HUES6 (cell line): ENCODE measurements around the gene RAB27A.
"Not testable (repeated sequence)": the region's sequence is repeated elsewhere in the genome, so short reads cannot be mapped to it uniquely, and the experiment has no call there.

Experiments
- H3K27ac ChIP-seq: 2 replicates; pipeline ENCODE4 v1.7.0; 2013; ENCODE audit warnings: low read depth, mild to moderate bottlenecking, low read length, inconsistent platforms
- H3K27me3 ChIP-seq: 2 replicates; pipeline ENCODE4 v1.6.1; 2013; ENCODE audit warnings: low read length; ENCODE audit not compliant: control insufficient read depth, insufficient read depth
- H3K36me3 ChIP-seq: 2 replicates; pipeline ENCODE4 v1.6.1; 2013; ENCODE audit warnings: low read length; ENCODE audit not compliant: control insufficient read depth, insufficient read depth
- H3K4me1 ChIP-seq: 2 replicates; pipeline ENCODE4 v1.6.1; 2013; ENCODE audit warnings: low read length; ENCODE audit not compliant: control insufficient read depth, insufficient read depth
- H3K4me3 ChIP-seq: 2 replicates; pipeline ENCODE4 v1.5.1; 2013; ENCODE audit warnings: low read depth, low read length
- H3K9ac ChIP-seq: one replicate; pipeline ENCODE4 v1.6.1; 2013; ENCODE audit warnings: mild to moderate bottlenecking, low read length
- H3K9me3 ChIP-seq: 2 replicates; pipeline ENCODE4 v1.6.1; 2013; ENCODE audit warnings: low read depth, low read length; ENCODE audit not compliant: control insufficient read depth, insufficient read depth

The RAB27A gene

DNA sequence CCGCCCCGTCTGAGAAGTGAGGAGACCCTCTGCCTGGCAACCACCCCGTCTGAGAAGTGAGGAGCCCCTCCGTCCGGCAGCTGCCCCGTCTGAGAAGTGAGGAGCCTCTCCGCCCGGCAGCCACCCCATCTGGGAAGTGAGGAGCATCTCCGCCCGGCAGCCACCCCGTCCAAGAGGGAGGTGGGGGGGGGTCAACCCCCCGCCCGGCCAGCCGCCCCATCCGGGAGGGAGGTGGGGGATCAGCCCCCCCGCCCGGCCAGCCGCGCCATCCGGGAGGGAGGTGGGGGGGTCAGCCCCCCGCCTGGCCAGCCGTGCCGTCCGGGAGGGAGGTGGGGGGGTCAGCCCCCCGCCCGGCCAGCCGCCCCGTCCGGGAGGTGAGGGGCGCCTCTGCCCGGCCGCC lies 13.2 kb upstream of the RAB27A start:
- H3K9ac ChIP-seq, H3K36me3 ChIP-seq, H3K27ac ChIP-seq, H3K4me3 ChIP-seq, H3K27me3 ChIP-seq, H3K4me1 ChIP-seq: not testable (repeated sequence)
- H3K9me3 ChIP-seq, result peaks cover 31% of the 10 kb centered on the region

DNA sequence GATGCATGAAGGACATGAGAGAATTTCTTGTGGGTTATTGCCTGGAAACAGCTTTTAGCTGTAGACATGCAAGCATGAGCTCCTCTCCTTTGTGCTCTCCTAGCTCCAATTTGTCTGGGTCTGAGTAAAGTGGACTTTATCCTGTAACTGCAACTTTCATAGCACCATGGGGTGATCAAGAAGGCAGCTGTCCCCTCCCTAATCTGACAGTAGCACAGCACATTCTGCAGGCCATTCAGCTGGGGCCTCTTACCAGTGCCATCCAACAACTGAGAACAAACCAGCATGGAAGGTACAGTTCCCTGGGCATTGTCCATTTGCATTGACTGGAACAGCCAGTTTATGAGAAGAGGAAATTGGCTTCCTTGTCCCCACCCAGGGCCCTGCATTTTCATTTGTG lies 7.7 kb upstream of the RAB27A start:
- Histone ChIP-seq H3K4me3 (no peak overlapping the region), H3K4me1 (no peaks in the 10 kb centered on the region), H3K36me3 (no peaks in the 10 kb centered on the region), H3K9me3 (peaks cover 18% of the 10 kb centered on the region), H3K27ac (no peak overlapping the region), H3K27me3 (no peaks in the 10 kb centered on the region), H3K9ac (no peak overlapping the region)

DNA sequence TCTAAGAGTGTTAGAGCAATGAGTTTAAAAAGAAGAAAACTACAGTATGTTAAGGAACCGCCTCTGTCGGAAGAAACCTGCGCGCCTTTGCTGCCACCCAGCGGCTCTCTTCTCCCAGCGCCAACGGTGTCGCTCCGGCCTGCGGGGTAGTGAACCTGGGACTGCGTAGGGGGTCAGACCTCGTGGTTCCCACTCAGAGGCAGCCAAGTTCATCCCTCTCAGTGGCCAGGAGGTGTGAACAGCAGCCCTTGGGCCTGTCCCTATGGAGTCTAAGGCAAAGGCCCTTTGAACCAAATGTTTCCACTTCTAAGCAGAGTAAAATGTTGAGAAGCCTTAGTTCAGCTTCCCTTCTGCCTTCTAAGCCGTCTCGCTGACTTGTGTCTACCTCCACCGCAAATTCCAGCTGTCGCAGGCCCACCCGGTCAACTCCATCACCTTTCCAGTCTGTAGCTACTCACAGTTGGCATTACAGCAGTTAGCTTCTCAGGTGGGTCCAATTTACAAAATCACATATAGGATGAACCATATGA lies 980 bp upstream of the RAB27A start:
- Histone ChIP-seq H3K9me3 (no peaks in the 10 kb centered on the region), H3K4me1 (peaks cover 6% of the 10 kb centered on the region), H3K9ac (peak overlapping the region; percentile 70), H3K27ac (peak overlapping the region; percentile 12; the same call in 1 of the 2 replicates), H3K4me3 (peak overlapping the region; percentile 85), H3K27me3 (no peaks in the 10 kb centered on the region), H3K36me3 (no peaks in the 10 kb centered on the region)

DNA sequence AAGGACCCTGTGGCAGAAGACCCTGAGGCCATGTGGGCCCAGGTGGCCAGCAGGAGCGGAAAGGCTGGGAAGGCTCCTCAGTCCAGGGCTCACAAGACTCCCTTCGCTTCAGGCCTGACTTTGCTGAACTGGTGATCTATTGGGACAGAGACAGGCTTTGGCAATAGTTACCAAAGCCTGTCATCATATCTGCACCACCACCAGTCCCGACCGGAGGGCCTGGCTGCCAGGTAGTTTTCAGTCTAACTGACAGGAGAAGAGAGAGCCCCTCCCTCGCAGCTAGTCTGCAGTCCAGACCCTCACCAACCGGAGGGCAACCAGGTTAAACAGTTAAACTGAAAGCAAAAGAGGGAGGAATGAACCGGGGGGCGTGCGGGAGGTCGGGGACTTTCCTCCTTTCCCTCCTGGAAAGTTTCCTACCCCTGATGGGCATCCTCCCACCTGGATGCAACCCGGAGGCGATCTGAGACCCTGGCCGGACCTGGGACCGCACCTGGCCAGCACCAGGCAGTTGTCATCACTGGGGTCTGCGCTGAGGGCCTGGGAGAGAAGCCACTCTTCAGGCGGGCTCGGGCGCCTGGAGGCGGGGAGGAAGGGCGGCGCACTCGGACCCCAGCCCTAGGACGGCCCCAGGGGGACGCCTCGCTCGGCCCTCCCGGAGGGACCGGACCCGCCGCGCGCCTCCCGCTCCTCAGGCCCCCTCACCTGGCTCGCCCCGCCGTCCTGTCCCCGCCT lies 435 bp downstream of the RAB27A start:
- H3K27me3 ChIP-seq, result no peaks in the 10 kb centered on the region
- no peaks in the 10 kb centered on the region for H3K36me3 ChIP-seq
- H3K4me1 ChIP-seq, result peaks cover 10% of the 10 kb centered on the region
- peak overlapping the region; percentile 85 for H3K4me3 ChIP-seq
- no peak overlapping the region for H3K27ac ChIP-seq
- peak overlapping the region; percentile 70 for H3K9ac ChIP-seq
- no peaks in the 10 kb centered on the region for H3K9me3 ChIP-seq

DNA sequence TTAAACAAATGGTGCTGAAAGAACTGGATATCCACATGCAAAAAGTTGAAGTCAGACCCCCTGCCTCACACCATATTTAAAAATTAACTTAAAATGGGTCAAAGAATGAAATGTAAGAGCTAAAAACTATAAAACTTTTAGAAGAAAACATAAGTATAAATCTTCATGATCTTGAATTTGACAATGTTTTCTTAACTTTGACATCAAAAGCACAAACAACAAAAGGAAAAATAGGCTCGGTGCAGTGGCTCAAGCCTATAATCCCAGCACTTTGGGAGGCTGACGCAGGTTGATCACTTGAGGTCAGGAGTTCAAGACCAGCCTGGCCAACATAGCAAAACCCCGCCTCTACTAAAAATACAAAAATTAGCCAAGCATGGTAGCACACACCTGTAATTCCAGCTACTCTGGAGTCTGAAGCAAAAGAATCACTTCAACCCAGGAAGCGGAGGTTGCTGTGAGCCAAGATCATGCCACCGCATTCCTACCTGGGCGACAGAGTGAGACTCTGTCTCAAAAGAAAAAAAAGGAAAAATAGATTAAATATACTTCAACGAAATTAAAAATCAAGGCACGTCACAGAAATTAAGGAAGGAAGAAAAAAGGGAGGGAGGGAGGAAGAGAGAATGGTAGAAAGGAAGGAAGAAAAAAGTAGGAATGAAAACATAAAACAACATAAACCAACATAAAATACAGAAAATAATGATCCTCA lies 1.5 kb downstream of the RAB27A start:
- Histone ChIP-seq H3K9me3 (no peaks in the 10 kb centered on the region), H3K9ac (no peak overlapping the region), H3K4me3 (peak overlapping the region; percentile 85; the same call in 1 of the 2 replicates), H3K4me1 (peaks cover 10% of the 10 kb centered on the region), H3K27ac (no peak overlapping the region), H3K27me3 (no peaks in the 10 kb centered on the region), H3K36me3 (no peaks in the 10 kb centered on the region)

DNA sequence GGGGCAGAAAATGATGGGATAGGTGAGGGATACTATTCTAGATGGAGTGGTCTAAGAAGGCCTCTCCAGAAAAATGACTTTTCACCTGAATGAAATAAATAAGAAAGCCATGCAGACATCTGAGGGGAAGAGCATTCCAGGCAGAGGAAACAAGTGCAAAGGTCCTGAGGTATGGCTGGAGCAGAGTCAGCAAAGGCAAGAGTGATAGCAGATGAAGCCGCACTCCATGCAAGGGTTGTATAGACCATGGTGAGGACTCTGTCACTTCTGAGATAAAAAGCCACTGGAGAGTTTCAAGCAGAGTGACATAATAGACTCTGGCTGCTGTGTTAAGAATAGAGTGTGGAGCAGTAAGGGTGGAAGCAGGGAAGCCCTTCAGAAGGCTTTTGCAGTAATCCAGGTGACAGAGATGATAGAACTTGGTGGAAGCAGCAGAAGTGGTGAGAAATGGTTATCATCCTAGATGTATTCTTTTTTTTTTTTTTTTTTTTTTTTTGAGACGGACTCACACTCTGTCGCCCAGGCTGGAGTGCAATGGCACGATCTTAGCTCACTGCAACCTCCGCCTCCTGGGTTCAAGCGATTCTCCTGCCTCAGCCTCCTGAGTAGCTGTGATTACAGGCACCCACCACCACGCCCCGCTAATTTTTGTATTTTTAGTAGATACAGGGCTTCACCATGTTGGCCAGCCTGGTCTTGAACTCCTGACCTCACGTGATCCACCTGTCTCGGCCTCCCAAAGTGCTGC lies 3.0 kb downstream of the RAB27A start:
- H3K4me1 ChIP-seq, H3K9me3 ChIP-seq, H3K36me3 ChIP-seq, H3K27ac ChIP-seq, H3K4me3 ChIP-seq, H3K9ac ChIP-seq, H3K27me3 ChIP-seq: not testable (repeated sequence)

DNA sequence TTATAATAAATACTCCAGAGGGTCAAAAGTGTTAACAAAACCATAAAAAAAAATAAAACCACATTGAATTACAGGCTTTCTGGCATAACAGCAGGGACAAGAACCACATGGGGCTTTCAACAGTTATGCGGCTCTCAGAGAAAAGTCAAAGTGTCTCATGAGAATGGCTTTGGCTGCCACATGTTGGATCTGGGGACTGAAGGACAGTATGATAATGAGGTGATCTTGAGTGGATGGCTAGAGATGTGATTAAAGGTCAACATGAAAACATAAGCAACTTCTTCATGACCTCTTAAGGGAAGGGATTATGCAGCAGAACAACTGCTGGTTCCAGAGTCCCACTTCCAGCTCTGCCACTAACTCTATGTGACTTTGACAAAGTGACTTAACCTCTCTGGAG lies 5.2 kb downstream of the RAB27A start:
- Histone ChIP-seq H3K4me1 (peaks cover 10% of the 10 kb centered on the region), H3K36me3 (no peaks in the 10 kb centered on the region), H3K4me3 (no peak overlapping the region), H3K27me3 (no peaks in the 10 kb centered on the region), H3K27ac (no peak overlapping the region), H3K9me3 (no peaks in the 10 kb centered on the region), H3K9ac (no peak overlapping the region)

- H3K27ac ChIP-seq, result no peak overlapping the region
- no peaks in the 10 kb centered on the region for H3K9me3 ChIP-seq
- no peak overlapping the region for H3K4me3 ChIP-seq
- H3K36me3 ChIP-seq, result no peaks in the 10 kb centered on the region
- no peak overlapping the region for H3K9ac ChIP-seq
- H3K4me1 ChIP-seq, result peaks cover 4% of the 10 kb centered on the region; the same call in 1 of the 2 replicates
- H3K27me3 ChIP-seq, result no peaks in the 10 kb centered on the region
Observed at GRCh38 chr15:55283379-55284147, 6.0 kb downstream of the RAB27A start.

- Histone ChIP-seq H3K9ac (no peak overlapping the region), H3K4me1 (peaks cover 4% of the 10 kb centered on the region; the same call in 1 of the 2 replicates), H3K27ac (no peak overlapping the region), H3K36me3 (no peaks in the 10 kb centered on the region), H3K27me3 (no peaks in the 10 kb centered on the region), H3K4me3 (no peak overlapping the region), H3K9me3 (no peaks in the 10 kb centered on the region)
Observed at GRCh38 chr15:55282284-55282833, 7.3 kb downstream of the RAB27A start.

DNA sequence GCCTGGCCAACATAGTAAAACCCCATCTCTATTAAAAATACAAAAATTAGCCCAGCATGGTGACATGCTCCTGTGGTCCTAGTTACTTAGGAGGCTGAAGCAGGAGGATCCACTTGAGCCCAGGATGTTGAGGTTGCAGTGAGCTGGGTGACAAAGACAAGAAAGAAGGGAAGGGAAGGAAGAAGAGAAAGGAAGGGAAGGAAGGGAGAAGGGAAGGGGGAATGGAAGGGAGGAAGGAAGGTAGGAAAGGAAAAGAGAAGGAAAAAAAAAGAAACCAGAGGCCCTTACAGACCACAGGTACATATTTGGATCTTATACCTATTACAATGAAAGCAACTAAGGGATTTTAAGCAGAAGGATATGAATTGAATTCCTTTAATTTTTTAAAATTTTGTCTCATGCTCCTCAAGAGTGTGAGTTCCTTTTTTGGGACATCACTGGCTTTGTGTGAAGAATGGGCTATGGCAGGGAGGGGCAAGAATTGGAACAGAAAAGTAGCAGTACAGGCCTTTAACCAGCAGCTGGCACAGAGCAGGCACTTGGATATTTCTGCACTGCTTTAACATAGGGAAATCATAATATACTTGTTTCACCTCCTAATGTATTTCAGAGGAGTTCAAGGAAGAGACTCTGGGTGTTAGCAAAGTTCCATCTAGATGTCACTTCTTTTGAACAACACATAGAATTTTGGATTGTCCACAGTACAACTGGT lies 7.9 kb downstream of the RAB27A start:
- Histone ChIP-seq H3K4me1 (peaks cover 4% of the 10 kb centered on the region; the same call in 1 of the 2 replicates), H3K4me3 (no peak overlapping the region), H3K36me3 (no peaks in the 10 kb centered on the region), H3K9me3 (no peaks in the 10 kb centered on the region), H3K9ac (no peak overlapping the region), H3K27ac (no peak overlapping the region), H3K27me3 (no peaks in the 10 kb centered on the region)
